ENCODE data around the gene IER2. TPM values are rescaled to one million over a fixed set of nuclear protein-coding genes. Genes with fewer than 3 reads are reported as not detected.

The IER2 gene
- total and polyA plus RNA-seq, 2 donors (not counting 1 experiment from before 2014, with no cell fraction given), result 16.5 to 26.4 TPM

DNA sequence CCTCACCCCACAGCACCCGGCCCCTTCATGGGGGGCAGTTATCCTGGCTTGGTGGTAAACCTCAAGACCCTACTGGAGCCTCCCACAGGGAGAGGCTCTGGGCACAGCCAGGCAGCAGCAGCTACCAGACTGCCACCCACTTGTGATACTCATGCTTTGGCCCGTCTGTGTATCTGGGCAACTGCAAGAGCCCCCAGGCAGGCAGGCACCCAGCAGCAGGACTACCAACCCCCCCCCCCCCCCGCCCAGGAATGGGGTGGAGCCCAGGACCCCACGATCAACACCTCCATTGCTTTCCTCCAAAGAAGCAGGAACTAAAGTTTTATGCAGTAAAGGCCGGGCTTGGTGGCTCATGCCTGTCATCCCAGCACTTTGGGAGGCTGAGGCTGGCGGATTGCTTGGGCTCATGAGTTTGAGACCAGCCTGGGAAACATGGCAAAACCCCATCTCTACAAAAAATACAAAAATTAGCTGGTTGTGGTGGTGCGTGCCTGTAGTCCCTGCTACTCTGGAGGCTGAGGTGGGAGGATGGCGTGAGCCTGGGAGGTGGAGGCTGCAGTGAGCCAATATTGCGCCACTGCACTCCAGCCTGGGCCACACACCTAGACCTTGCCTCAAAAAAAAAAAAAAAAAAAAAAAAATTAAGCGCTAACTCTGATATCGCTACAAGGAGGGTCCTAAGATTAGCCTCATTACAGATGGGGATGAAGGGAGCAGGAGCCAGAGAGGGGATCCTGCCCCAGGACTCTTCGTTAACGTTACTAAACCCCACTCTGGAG lies 46.4 kb upstream of the IER2 start:
- DNase-seq (ENCODE audit: low read depth in 2 of 2), result no peak
- no peak overlapping the region for H2AFZ ChIP-seq (ENCODE audit: low read length)

DNA sequence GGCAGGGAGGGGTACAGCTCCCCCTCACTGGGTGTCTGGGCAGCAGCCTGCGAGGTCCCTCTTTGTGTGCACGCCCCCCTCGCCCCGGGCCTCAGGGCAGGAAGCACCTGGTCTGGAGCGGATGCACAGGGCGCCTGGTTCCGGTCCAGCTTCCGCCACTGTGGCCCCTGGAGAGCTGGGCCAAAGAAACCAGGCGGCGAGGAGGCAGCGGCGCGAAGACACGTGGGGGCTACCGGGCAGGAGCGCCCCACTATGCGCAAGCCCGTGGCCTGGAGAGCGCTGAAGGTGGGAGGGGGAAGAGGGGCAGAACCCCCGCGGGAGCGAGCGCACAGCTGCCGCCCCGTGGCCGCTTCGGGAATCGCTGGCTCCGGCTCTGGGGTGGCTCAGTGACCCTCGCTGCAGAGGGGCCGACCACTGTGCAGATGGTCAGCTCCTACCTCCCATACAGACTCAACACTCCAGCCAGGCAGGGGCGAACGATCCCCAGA lies 45.8 kb upstream of the IER2 start:
- no peak overlapping the region for H2AFZ ChIP-seq (ENCODE audit: low read length)
- no peak overlapping the region for H3K27ac ChIP-seq (ENCODE audit: insufficient read depth, low read length)

More for the DNA sequence above, 46.4 kb upstream of the IER2 start:
- Histone ChIP-seq H3K36me3 (ENCODE audit: control insufficient read depth, insufficient read depth, low read length) (peaks cover 17% of the 10 kb centered on the region), H3K27ac (ENCODE audit: insufficient read depth, low read length) (no peak overlapping the region), H3K4me1 (ENCODE audit: control insufficient read depth, extremely low read depth, insufficient read depth, low read length) (peaks cover 3% of the 10 kb centered on the region), H3K9ac (ENCODE audit: insufficient read depth, low read length) (no peak overlapping the region), H4K20me1 (ENCODE audit: control insufficient read depth, extremely low read depth, insufficient read depth, low read length) (no peaks in the 10 kb centered on the region), H3K79me2 (ENCODE audit: control insufficient read depth, insufficient read depth, low read length) (peaks cover 1% of the 10 kb centered on the region), H3K4me3 (replicated peaks in 1 of 4; ENCODE audit: control extremely low read depth in 1 of 4, insufficient read depth in 1 of 4, low read depth in 3 of 4, low read length in 4 of 4) (no peak overlapping the region), H3K27me3 (ENCODE audit: control insufficient read depth, insufficient read depth, low read length) (no peaks in the 10 kb centered on the region), H3K9me3 (ENCODE audit: control insufficient read depth, insufficient read depth, low read depth, low read length) (no peaks in the 10 kb centered on the region), H3K4me2 (ENCODE audit: extremely low read depth, insufficient read depth, low read length) (no peak overlapping the region)
- TF ChIP-seq EZH2 (IDR thresholded peaks at IDR 0.05; ENCODE audit: low read length, missing control alignments), result no peak
- TF ChIP-seq, protein P1, sequence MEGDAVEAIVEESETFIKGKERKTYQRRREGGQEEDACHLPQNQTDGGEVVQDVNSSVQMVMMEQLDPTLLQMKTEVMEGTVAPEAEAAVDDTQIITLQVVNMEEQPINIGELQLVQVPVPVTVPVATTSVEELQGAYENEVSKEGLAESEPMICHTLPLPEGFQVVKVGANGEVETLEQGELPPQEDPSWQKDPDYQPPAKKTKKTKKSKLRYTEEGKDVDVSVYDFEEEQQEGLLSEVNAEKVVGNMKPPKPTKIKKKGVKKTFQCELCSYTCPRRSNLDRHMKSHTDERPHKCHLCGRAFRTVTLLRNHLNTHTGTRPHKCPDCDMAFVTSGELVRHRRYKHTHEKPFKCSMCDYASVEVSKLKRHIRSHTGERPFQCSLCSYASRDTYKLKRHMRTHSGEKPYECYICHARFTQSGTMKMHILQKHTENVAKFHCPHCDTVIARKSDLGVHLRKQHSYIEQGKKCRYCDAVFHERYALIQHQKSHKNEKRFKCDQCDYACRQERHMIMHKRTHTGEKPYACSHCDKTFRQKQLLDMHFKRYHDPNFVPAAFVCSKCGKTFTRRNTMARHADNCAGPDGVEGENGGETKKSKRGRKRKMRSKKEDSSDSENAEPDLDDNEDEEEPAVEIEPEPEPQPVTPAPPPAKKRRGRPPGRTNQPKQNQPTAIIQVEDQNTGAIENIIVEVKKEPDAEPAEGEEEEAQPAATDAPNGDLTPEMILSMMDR (conservative IDR thresholded peaks at IDR 0.05 in 1 of 2, IDR thresholded peaks at IDR 0.05 in 1 of 2; ENCODE audit: low read depth in 1 of 2, low read length in 2 of 2), result no peak

More for the DNA sequence above, 45.8 kb upstream of the IER2 start:
- Histone ChIP-seq H3K9me3 (ENCODE audit: control insufficient read depth, insufficient read depth, low read depth, low read length) (no peaks in the 10 kb centered on the region), H4K20me1 (ENCODE audit: control insufficient read depth, extremely low read depth, insufficient read depth, low read length) (no peaks in the 10 kb centered on the region), H3K4me1 (ENCODE audit: control insufficient read depth, extremely low read depth, insufficient read depth, low read length) (peaks cover 3% of the 10 kb centered on the region), H3K36me3 (ENCODE audit: control insufficient read depth, insufficient read depth, low read length) (peaks cover 15% of the 10 kb centered on the region), H3K4me2 (ENCODE audit: extremely low read depth, insufficient read depth, low read length) (no peak overlapping the region), H3K4me3 (replicated peaks in 1 of 4; ENCODE audit: control extremely low read depth in 1 of 4, insufficient read depth in 1 of 4, low read depth in 3 of 4, low read length in 4 of 4) (no peak overlapping the region), H3K27me3 (ENCODE audit: control insufficient read depth, insufficient read depth, low read length) (no peaks in the 10 kb centered on the region), H3K79me2 (ENCODE audit: control insufficient read depth, insufficient read depth, low read length) (no peaks in the 10 kb centered on the region), H3K9ac (ENCODE audit: insufficient read depth, low read length) (no peak overlapping the region)
- no peak for DNase-seq (ENCODE audit: low read depth in 2 of 2)
- TF ChIP-seq, protein P1 (conservative IDR thresholded peaks at IDR 0.05 in 1 of 2, IDR thresholded peaks at IDR 0.05 in 1 of 2; ENCODE audit: low read depth in 1 of 2, low read length in 2 of 2), result peak; percentile 47 to 71
- TF ChIP-seq EZH2 (IDR thresholded peaks at IDR 0.05; ENCODE audit: low read length, missing control alignments), result no peak

All from fibroblast of lung (primary cell).